Naive thymus-derived CD4-positive, alpha-beta T cell (primary cell): ENCODE data around the gene NKAPL. TPM values are rescaled to one million over a fixed set of nuclear protein-coding genes. Genes with fewer than 3 reads are reported as not detected.

Experiments
- ATAC-seq: fragments of 150-1000 bp; cut with Tn5 transposase; 2 replicates; pipeline ENCODE4 v1.10.0; 2021; ENCODE audit warnings: mild to moderate bottlenecking, moderate library complexity
- CTCF ChIA-PET: fragments of 350-600 bp; sonication (Branson Sonifier 250); formaldehyde crosslinking; loops from one replicate; lab custom pipeline; 2021; ENCODE audit warnings: antibody characterized with exemption; lab: Charles Lee
- POLR2A ChIA-PET: fragments of 350-600 bp; sonication (Branson Sonifier 250); formaldehyde crosslinking; loops from one replicate; lab custom pipeline; 2021; ENCODE audit warnings: antibody characterized with exemption, inconsistent platforms; lab: Charles Lee
- DNase-seq, 9 donors: peaks; one replicate each; pipeline versions ENCODE4 v3.0.0 to v3.0.0-alpha.2; 2020 to 2022; ENCODE audit warnings: mixed read lengths in 1 of 9
- H3K27ac ChIP-seq: one replicate; pipeline ENCODE4 v1.7.0; 2013; ENCODE audit warnings: mild to moderate bottlenecking, low read depth, low read length, moderate library complexity
- H3K27me3 ChIP-seq, 2 donors: one replicate each; pipeline ENCODE4 v1.7.0; 2013; ENCODE audit warnings: low read length in 2 of 2, mild to moderate bottlenecking in 2 of 2, moderate library complexity in 2 of 2; ENCODE audit not compliant: control insufficient read depth in 2 of 2, insufficient read depth in 2 of 2
- H3K36me3 ChIP-seq, 3 experiments: 1 replicate in 2 of 3; 2 replicates in 1 of 3; pipeline ENCODE4 v1.7.0; 2013; ENCODE audit warnings: low read length in 3 of 3, mild to moderate bottlenecking in 3 of 3, moderate library complexity in 1 of 3; ENCODE audit not compliant: insufficient read depth in 3 of 3, control insufficient read depth in 2 of 3
- H3K4me1 ChIP-seq, 2 donors: one replicate each; pipeline ENCODE4 v1.7.0; 2013; ENCODE audit warnings: low read length in 2 of 2, mild to moderate bottlenecking in 2 of 2, moderate library complexity in 1 of 2; ENCODE audit not compliant: control insufficient read depth in 2 of 2, insufficient read depth in 2 of 2
- H3K4me3 ChIP-seq: 2 replicates; pipeline ENCODE4 v1.7.0; 2013; ENCODE audit warnings: mild to moderate bottlenecking, low read length
- H3K9me3 ChIP-seq, 3 experiments: 1 replicate in 2 of 3; 2 replicates in 1 of 3; pipeline ENCODE4 v1.7.0; 2013; ENCODE audit warnings: low read length in 3 of 3; ENCODE audit not compliant: control insufficient read depth in 2 of 3
- H3K27ac Mint-ChIP-seq, 9 donors: one replicate each; pipeline ENCODE4 v1.8.0; 2020 to 2022; ENCODE audit warnings: mixed read lengths in 9 of 9, mild to moderate bottlenecking in 8 of 9, moderate library complexity in 5 of 9, inconsistent platforms in 2 of 9
- H3K27me3 Mint-ChIP-seq, 5 donors: one replicate each; pipeline ENCODE4 v1.8.0; 2021 to 2022; ENCODE audit warnings: mixed read lengths in 5 of 5, mild to moderate bottlenecking in 1 of 5
- H3K36me3 Mint-ChIP-seq, 5 donors: one replicate each; pipeline ENCODE4 v1.8.0; 2020 to 2022; ENCODE audit warnings: mixed read lengths in 5 of 5, mild to moderate bottlenecking in 3 of 5, inconsistent platforms in 1 of 5
- H3K4me1 Mint-ChIP-seq, 7 donors: one replicate each; pipeline ENCODE4 v1.8.0; 2020 to 2022; ENCODE audit warnings: mixed read lengths in 7 of 7, mild to moderate bottlenecking in 3 of 7, inconsistent platforms in 1 of 7
- H3K4me3 Mint-ChIP-seq, 10 donors: one replicate each; pipeline ENCODE4 v1.8.0; 2020 to 2022; ENCODE audit warnings: mild to moderate bottlenecking in 10 of 10, mixed read lengths in 10 of 10, moderate library complexity in 6 of 10, inconsistent platforms in 2 of 10
- H3K9me3 Mint-ChIP-seq, 11 donors: one replicate each; pipeline ENCODE4 v1.8.0; 2020 to 2022; ENCODE audit warnings: mixed read lengths in 11 of 11, mild to moderate bottlenecking in 4 of 11, inconsistent platforms in 1 of 11, moderate library complexity in 1 of 11
- intact Hi-C, 2 donors: fragments of 100-400 bp; cut with micrococcal nuclease; formaldehyde crosslinking; loops; one replicate each; pipeline ENCODE4 v1.15.1; 2023
- polyA plus RNA-seq, 2 donors: library from polyadenylated mRNA; unstranded; fragments of 300-500 nt; fragmentation: Illumina TruSeq; gene quantifications; one replicate each; pipeline ENCODE4 v1.2.3, GENCODE V29; 2021
- total RNA-seq, 6 experiments: library from RNA in 5 of 6; stranded (reverse) in 5 of 6; gene quantifications; 1 replicate in 5 of 6; 2 replicates in 1 of 6; pipeline ENCODE4 v1.2.3 and lab custom pipeline; 2021 to 2026

Gene NKAPL
- total RNA-seq (under 1 TPM in 4 of 5 experiments, not detected in 1; 0.12 to 0.30 (median 0.25) TPM), polyA plus RNA-seq (under 1 TPM; 0.12 to 0.21 TPM), total RNA-seq (lab: John Stamatoyannopoulos, UW) (not detected)

DNA sequence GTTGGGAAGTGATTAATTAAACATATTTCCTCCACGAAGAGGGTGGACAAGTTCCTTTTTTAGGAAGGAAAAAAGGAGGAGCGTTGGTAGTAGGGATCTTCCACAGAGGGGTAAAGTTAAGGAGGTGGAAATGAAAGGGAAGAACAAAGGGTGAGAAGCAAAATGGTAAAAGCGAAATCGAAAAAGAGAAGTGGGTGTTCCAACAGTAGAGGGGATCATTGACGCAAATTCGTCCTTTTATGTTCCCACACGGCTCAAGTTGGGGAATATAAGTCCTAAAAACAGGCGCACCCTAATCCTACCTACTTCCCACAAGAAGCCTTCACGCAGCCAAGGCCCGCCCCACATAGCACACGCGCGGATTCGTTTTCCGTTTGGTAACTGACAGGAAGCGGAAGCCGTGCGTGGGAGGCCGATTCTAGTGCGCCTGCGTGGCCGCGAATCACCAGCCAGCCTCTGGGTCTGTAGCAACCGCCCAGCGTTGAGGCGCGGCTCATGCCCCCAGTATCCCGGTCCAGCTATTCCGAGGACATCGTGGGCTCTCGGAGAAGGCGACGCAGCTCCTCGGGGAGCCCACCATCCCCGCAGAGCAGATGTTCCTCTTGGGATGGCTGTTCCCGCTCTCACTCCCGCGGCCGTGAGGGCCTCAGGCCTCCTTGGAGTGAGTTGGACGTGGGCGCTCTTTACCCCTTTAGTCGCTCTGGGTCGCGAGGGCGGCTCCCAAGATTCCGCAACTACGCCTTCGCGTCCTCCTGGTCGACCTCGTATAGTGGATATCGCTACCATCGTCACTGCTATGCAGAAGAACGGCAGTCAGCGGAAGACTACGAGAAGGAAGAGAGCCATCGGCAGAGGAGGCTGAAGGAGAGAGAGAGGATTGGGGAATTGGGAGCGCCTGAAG lies at the start of gene NKAPL:
Gene NKAPL, plus strand, starts transcription at position 421 of the 901 bp plus-strand sequence. Its CDS starts 75 bp downstream, at position 496.
- no peaks in the 10 kb centered on the region for H3K27me3 ChIP-seq
- peak within 1 kb of the TSS in 4 of 9 donors; percentile 28 to 81 (median 43) for H3K27ac Mint-ChIP-seq
- ATAC-seq: peak; percentile 80
- H3K4me1 ChIP-seq: peaks cover 0 to 4% of the 10 kb centered on the region in 2 donors
- H3K36me3 Mint-ChIP-seq: peaks cover 0 to 10% (median 4%) of the 10 kb centered on the region in 5 donors
- H3K9me3 Mint-ChIP-seq: peaks cover 0 to 24% (median 8%) of the 10 kb centered on the region in 11 donors
- peak within 1 kb of the TSS in 8 of 10 donors; percentile 16 to 75 (median 52) for H3K4me3 Mint-ChIP-seq
- DNase-seq: peak in 7 of 9 donors; percentile 13 to 52 (median 38)
- intact Hi-C loops: no loop called here
- ChIA-PET POLR2A (no interaction called here), CTCF (interaction anchor here (0.7 to 1.6 kb wide), 2 partner anchors 24 to 117 kb away, joined by 3 to 4 read pairs; no protein-coding TSS in a partner anchor)
- H3K36me3 ChIP-seq: no peaks in the 10 kb centered on the region
- peak within 1 kb of the TSS; percentile 1 for H3K4me3 ChIP-seq
- peaks cover 0 to 14% (median 10%) of the 10 kb centered on the region in 7 donors for H3K4me1 Mint-ChIP-seq
- H3K27me3 Mint-ChIP-seq: peaks cover 0 to 16% (median 6%) of the 10 kb centered on the region in 5 donors
- H3K9me3 ChIP-seq: peaks cover 0 to 8% (median 0%) of the 10 kb centered on the region in 3 experiments
- no peak within 1 kb of the TSS for H3K27ac ChIP-seq

DNA sequence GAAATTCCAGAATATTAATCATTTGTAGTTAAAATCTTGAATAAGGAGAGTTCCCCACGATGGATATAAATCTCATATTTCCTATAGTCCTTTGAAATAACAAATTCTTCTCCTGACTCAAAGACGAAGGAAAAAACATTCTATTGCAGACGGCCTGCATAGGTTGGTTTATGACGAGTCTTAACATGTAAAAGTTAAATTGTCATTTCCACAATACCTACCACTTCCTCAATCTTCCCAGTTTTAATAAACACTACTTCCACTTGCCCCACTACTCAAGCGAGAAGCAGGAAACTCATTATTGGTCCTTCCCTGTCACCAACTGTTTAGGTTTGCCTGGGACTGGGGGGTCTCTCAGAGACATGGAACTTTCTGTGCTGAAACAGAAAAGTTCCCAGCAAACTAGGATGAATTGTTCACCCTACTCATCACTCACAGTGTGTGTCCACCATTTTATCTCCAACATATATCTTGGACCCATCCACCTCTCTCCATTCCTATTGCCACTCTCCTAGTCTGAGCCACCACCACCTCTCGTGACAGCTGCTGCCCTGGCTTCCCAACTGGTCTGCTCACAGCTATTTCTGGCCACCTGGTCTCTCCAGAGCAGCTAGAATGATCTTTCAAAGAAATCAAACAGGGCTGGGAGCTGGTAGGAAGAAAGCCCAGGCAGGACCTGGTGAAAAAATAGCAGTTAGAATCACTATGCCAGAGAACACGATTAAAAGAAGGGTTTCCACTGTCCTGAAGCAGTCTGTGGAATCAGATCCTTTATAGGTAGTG lies 49.2 kb upstream of the NKAPL start:
- ChIA-PET POLR2A (no interaction called here), CTCF (no interaction called here)
- peaks cover 10 to 14% of the 10 kb centered on the region in 2 donors for H3K4me1 ChIP-seq
- peaks cover 11 to 37% (median 31%) of the 10 kb centered on the region in 7 donors for H3K4me1 Mint-ChIP-seq
- H3K9me3 Mint-ChIP-seq: peaks cover 3 to 64% (median 23%) of the 10 kb centered on the region in 11 donors
- H3K36me3 Mint-ChIP-seq: peaks cover 0 to 15% (median under 1%) of the 10 kb centered on the region in 5 donors
- peaks cover 52 to 68% of the 10 kb centered on the region in 2 donors for H3K27me3 ChIP-seq
- no peak overlapping the region for H3K4me3 Mint-ChIP-seq
- no peaks in the 10 kb centered on the region for H3K9me3 ChIP-seq
- ATAC-seq (no peak), DNase-seq (no peak)
- H3K27me3 Mint-ChIP-seq: peaks cover 93 to 99% (median 94%) of the 10 kb centered on the region in 5 donors
- intact Hi-C loops: no loop called here
- no peak overlapping the region for H3K27ac ChIP-seq
- H3K4me3 ChIP-seq: no peak overlapping the region
- H3K36me3 ChIP-seq: no peaks in the 10 kb centered on the region
- H3K27ac Mint-ChIP-seq: no peak overlapping the region

DNA sequence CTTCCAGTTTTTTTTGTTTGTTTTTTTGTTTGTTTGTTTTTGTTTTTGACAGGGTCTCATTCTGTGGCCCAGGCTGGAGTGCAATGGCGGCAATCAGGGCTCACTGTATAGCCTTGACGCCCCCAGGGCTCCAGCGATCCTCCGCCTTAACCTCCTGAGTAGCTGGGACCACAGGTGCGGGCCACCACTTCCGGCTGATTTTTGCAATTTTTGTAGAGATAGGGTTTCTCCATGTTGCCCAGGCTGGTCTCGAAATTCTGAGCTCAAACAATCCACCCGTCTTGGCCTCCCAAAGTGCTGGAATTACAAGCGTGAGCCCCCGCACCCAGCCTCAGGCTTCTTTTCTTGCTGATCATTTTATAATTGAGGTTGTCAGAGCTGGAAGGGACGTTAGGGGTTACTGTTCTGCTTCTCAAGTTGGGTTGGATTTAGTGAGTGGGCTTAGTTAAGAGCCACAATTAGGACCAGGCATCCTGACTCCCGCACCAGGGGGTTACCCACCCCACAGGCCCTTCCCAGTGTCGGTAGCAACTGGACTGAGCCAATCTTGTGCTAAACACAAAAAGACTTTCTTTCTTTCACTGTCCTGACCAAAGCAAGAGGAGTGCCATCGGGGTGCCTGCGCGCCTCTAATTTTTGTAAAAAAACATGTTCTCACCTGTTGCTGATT lies 47.1 kb upstream of the NKAPL start:
- Mint-ChIP-seq H3K27ac (no peak overlapping the region), H3K27me3 (peaks cover 91 to 99% (median 94%) of the 10 kb centered on the region in 5 donors), H3K4me1 (peaks cover 11 to 35% (median 31%) of the 10 kb centered on the region in 7 donors), H3K4me3 (peak overlapping the region; percentile 5 to 81 (median 23)), H3K36me3 (peaks cover 0 to 15% (median 3%) of the 10 kb centered on the region in 5 donors), H3K9me3 (peaks cover 0 to 49% (median 9%) of the 10 kb centered on the region in 11 donors)
- peaks cover 52 to 61% of the 10 kb centered on the region in 2 donors for H3K27me3 ChIP-seq
- intact Hi-C loops: no loop called here
- ATAC-seq (no peak), DNase-seq (no peak)
- no peak overlapping the region for H3K27ac ChIP-seq
- H3K9me3 ChIP-seq: no peaks in the 10 kb centered on the region
- ChIA-PET CTCF (no interaction called here), POLR2A (interaction anchor here (0.6 kb wide), 1 partner anchor 1204 kb away, joined by 3 read pairs; no protein-coding TSS in a partner anchor)
- no peak overlapping the region for H3K4me3 ChIP-seq
- H3K4me1 ChIP-seq: peaks cover 10 to 14% of the 10 kb centered on the region in 2 donors
- no peaks in the 10 kb centered on the region for H3K36me3 ChIP-seq

DNA sequence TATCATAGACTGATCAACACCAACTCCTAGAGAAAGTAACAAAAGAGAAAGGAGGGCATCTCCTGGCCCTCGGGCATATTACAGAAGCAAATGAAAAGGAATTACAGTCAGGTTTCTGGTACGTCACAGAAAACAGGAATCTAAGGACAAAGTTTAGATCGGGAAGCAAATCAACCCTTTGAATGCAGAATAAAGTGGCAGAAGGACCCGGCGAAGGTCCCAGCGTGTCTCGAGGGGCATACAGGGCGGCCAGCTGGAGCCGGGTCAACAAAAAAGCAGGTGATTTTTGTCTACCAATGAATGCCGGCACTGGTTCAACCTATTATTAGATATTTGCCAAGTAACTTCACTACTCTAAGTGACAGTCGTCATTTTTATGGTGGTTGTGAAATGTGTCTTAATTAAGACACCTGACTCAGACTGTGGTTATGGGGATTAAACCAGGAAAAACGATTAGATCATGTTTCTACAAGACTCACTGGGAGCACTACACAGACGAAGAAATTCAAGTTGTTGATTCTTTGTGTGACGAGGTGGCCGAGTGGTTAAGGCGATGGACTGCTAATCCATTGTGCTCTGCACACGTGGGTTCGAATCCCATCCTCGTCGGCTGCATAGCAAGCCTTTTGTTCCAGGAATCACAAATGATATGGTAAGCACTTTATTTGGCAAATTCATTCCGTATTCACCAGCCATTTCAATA lies 46.4 kb upstream of the NKAPL start:
- DNase-seq (peak in 1 of 9 donors; percentile 74), ATAC-seq (no peak)
- H3K36me3 ChIP-seq: no peaks in the 10 kb centered on the region
- Mint-ChIP-seq H3K9me3 (peaks cover 0 to 42% (median 9%) of the 10 kb centered on the region in 11 donors), H3K4me1 (peaks cover 11 to 28% (median 27%) of the 10 kb centered on the region in 7 donors), H3K27me3 (peaks cover 87 to 99% (median 94%) of the 10 kb centered on the region in 5 donors), H3K27ac (no peak overlapping the region), H3K36me3 (peaks cover 0 to 8% (median 3%) of the 10 kb centered on the region in 5 donors), H3K4me3 (peak overlapping the region; percentile 5 to 81 (median 23))
- H3K4me1 ChIP-seq: peaks cover 10% of the 10 kb centered on the region in 2 donors
- H3K9me3 ChIP-seq: no peaks in the 10 kb centered on the region
- CTCF ChIA-PET: no interaction called here
- no peak overlapping the region for H3K4me3 ChIP-seq
- POLR2A ChIA-PET: no interaction called here
- H3K27me3 ChIP-seq: peaks cover 52 to 55% of the 10 kb centered on the region in 2 donors
- no peak overlapping the region for H3K27ac ChIP-seq
- intact Hi-C loops: loop anchor here in 1 of 2 donors (1.0 kb wide), 1 partner anchor 139 kb away; no protein-coding TSS in a partner anchor

DNA sequence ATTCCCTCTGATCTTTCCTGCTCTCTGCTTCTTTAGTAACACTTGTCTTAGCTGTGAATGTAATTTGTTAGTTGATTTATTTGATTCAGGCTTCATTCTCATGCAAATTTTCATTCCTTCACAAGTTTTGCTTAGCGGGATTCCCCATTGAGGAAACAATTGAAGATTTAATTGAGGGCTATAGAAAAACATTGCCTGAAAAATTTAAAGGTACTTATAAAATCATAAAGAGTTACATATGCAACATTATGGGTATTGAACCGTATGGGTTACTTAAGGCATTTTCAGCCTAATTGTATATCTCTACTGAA lies 45.9 kb upstream of the NKAPL start:
- ChIA-PET POLR2A (no interaction called here), CTCF (no interaction called here)
- no peak overlapping the region for H3K4me3 ChIP-seq
- DNase-seq (no peak), ATAC-seq (no peak)
- Mint-ChIP-seq H3K4me1 (peaks cover 11 to 24% (median 22%) of the 10 kb centered on the region in 7 donors), H3K27ac (no peak overlapping the region), H3K9me3 (peaks cover 0 to 37% (median 5%) of the 10 kb centered on the region in 11 donors), H3K27me3 (peaks cover 85 to 99% (median 94%) of the 10 kb centered on the region in 5 donors), H3K4me3 (peak overlapping the region in 2 of 10 donors; percentile 63 to 81), H3K36me3 (peaks cover 0 to 8% (median 3%) of the 10 kb centered on the region in 5 donors)
- intact Hi-C loops: loop anchor here in 1 of 2 donors (1.0 kb wide), 1 partner anchor 138 kb away; no protein-coding TSS in a partner anchor
- no peak overlapping the region for H3K27ac ChIP-seq
- peaks cover 48 to 49% of the 10 kb centered on the region in 2 donors for H3K27me3 ChIP-seq
- H3K36me3 ChIP-seq: no peaks in the 10 kb centered on the region
- H3K4me1 ChIP-seq: peaks cover 7 to 10% of the 10 kb centered on the region in 2 donors
- no peaks in the 10 kb centered on the region for H3K9me3 ChIP-seq
